Trophoblast cell (in vitro differentiated cells and primary cell): ENCODE data around the gene ZNF821.

ENCODE experiments used
- DNase-seq, 2 donors: peaks; one replicate each; pipeline ENCODE4 v3.0.0-alpha.2; 2016
- H2AFZ ChIP-seq: 2 replicates; pipeline ENCODE4 v1.6.1; 2013; ENCODE audit warnings: low read length, moderate library complexity, mild to moderate bottlenecking; ENCODE audit not compliant: insufficient read depth, poor library complexity
- H2AK5ac ChIP-seq: 2 replicates; pipeline ENCODE4 v1.6.1; 2013; ENCODE audit warnings: mild to moderate bottlenecking, low read length
- H2BK120ac ChIP-seq: 2 replicates; pipeline ENCODE4 v1.6.1; 2013; ENCODE audit warnings: low read length, mild to moderate bottlenecking, moderate library complexity; ENCODE audit not compliant: insufficient read depth, poor library complexity
- H2BK12ac ChIP-seq: 2 replicates; pipeline ENCODE4 v1.6.1; 2013; ENCODE audit warnings: mild to moderate bottlenecking, low read length, moderate library complexity
- H2BK5ac ChIP-seq: 2 replicates; pipeline ENCODE4 v1.6.1; 2013; ENCODE audit warnings: low read length, low read depth, moderate library complexity, mild to moderate bottlenecking; ENCODE audit not compliant: poor library complexity
- H3K14ac ChIP-seq: 2 replicates; pipeline ENCODE4 v1.6.1; 2013; ENCODE audit warnings: mild to moderate bottlenecking, low read length
- H3K18ac ChIP-seq: 2 replicates; pipeline ENCODE4 v1.6.1; 2013; ENCODE audit warnings: mild to moderate bottlenecking, low read length
- H3K23ac ChIP-seq: 2 replicates; pipeline ENCODE4 v1.6.1; 2013; ENCODE audit warnings: low read length
- H3K27ac ChIP-seq: 2 replicates; pipeline ENCODE4 v1.5.1; 2013; ENCODE audit warnings: low read depth, mild to moderate bottlenecking, inconsistent platforms, low read length, moderate library complexity
- H3K27me3 ChIP-seq: 2 replicates; pipeline ENCODE4 v1.6.1; 2013; ENCODE audit warnings: inconsistent platforms, mild to moderate bottlenecking, low read length, moderate library complexity; ENCODE audit not compliant: insufficient read depth
- H3K36me3 ChIP-seq, 2 experiments: 1 replicate in 1 of 2; 2 replicates in 1 of 2; pipeline ENCODE4 v1.6.1; 2013; ENCODE audit warnings: low read length in 2 of 2, mild to moderate bottlenecking in 2 of 2, moderate library complexity in 1 of 2; ENCODE audit not compliant: insufficient read depth in 2 of 2, control insufficient read depth in 1 of 2
- H3K4ac ChIP-seq: 2 replicates; pipeline ENCODE4 v1.6.1; 2013; ENCODE audit warnings: low read depth, mild to moderate bottlenecking, low read length, moderate library complexity
- H3K4me1 ChIP-seq, 2 experiments: 1 replicate in 1 of 2; 2 replicates in 1 of 2; pipeline ENCODE4 v1.6.1; 2013; ENCODE audit warnings: low read length in 2 of 2, mild to moderate bottlenecking in 2 of 2, moderate library complexity in 1 of 2; ENCODE audit not compliant: insufficient read depth in 2 of 2, control insufficient read depth in 1 of 2
- H3K4me2 ChIP-seq: 2 replicates; pipeline ENCODE4 v1.6.1; 2013; ENCODE audit warnings: inconsistent platforms, mild to moderate bottlenecking, low read length, moderate library complexity
- H3K4me3 ChIP-seq: 2 replicates; pipeline ENCODE4 v1.5.1; 2013; ENCODE audit warnings: mild to moderate bottlenecking, low read depth, low read length, inconsistent platforms
- H3K79me1 ChIP-seq: one replicate; pipeline ENCODE4 v1.6.1; 2013; ENCODE audit warnings: low read length
- H3K79me2 ChIP-seq: 2 replicates; pipeline ENCODE4 v1.6.1; 2013; ENCODE audit warnings: low read length, mild to moderate bottlenecking; ENCODE audit not compliant: control insufficient read depth, insufficient read depth, poor library complexity
- H3K9ac ChIP-seq: 2 replicates; pipeline ENCODE4 v1.6.1; 2013; ENCODE audit warnings: mild to moderate bottlenecking, low read length
- H3K9me3 ChIP-seq: 2 replicates; pipeline ENCODE4 v1.6.1; 2013; ENCODE audit warnings: low read depth, mild to moderate bottlenecking, control low read depth, inconsistent platforms, low read length; ENCODE audit not compliant: insufficient read depth
- H4K12ac ChIP-seq: 2 replicates; pipeline ENCODE4 v1.6.1; 2013; ENCODE audit warnings: low read depth, mild to moderate bottlenecking, low read length, moderate library complexity
- H4K8ac ChIP-seq: 2 replicates; pipeline ENCODE4 v1.6.1; 2013; ENCODE audit warnings: low read depth, mild to moderate bottlenecking, low read length, moderate library complexity
- H4K91ac ChIP-seq: one replicate; pipeline ENCODE4 v1.6.1; 2013; ENCODE audit warnings: low read depth, mild to moderate bottlenecking, low read length, moderate library complexity
- WGBS: extraction: QIAGEN DNeasy Blood & Tissue Kit; methylation state at CpG from one replicate; pipeline ENCODE4 v1.1.7; 2013; ENCODE audit warnings: missing lambda C conversion rate; ENCODE audit not compliant: insufficient read length, insufficient coverage; ENCODE audit errors: extremely low coverage; 5-methylcytosine and 5-hydroxymethylcytosine counted together

ZNF821 gene

DNA sequence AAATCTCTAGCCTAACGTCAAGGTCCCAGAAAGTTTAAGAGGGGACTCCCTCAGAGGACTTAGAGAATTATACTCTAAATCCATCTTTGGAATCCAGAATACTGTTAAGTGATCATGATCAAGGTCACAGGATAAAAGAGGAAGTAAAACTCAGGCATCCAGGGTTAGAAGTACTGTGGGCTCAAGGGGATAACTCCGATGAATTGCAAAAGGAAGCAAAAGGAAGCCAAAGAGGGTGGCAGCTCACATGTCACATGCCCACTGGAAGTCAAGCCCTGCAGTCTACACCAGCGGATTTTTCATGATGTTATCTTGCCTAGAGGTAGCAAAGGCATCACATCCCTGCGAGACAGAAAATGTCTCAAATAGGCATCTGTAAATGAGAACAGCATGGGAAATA lies 3.8 kb downstream of the ZNF821 start:
- Histone ChIP-seq H2BK120ac (no peak overlapping the region), H2BK5ac (no peak overlapping the region), H3K4me2 (no peak overlapping the region), H3K4me1 (peaks cover 3 to 4% of the 10 kb centered on the region in 2 experiments), H3K79me1 (peaks cover 8% of the 10 kb centered on the region), H2AFZ (no peak overlapping the region), H3K4ac (no peak overlapping the region), H4K91ac (no peak overlapping the region), H4K8ac (no peak overlapping the region), H3K4me3 (no peak overlapping the region), H3K79me2 (peaks cover 7% of the 10 kb centered on the region), H4K12ac (no peak overlapping the region), H2AK5ac (no peak overlapping the region), H3K36me3 (peaks cover 20 to 32% of the 10 kb centered on the region in 2 experiments), H3K9ac (no peak overlapping the region), H3K14ac (no peak overlapping the region), H2BK12ac (no peak overlapping the region), H3K9me3 (no peaks in the 10 kb centered on the region), H3K23ac (no peak overlapping the region), H3K27me3 (no peaks in the 10 kb centered on the region), H3K27ac (no peak overlapping the region), H3K18ac (no peak overlapping the region)
- no CpG with 5 or more reads among the region's 4 CpGs for WGBS
- peak in 1 of 2 donors; percentile 8 for DNase-seq

DNA sequence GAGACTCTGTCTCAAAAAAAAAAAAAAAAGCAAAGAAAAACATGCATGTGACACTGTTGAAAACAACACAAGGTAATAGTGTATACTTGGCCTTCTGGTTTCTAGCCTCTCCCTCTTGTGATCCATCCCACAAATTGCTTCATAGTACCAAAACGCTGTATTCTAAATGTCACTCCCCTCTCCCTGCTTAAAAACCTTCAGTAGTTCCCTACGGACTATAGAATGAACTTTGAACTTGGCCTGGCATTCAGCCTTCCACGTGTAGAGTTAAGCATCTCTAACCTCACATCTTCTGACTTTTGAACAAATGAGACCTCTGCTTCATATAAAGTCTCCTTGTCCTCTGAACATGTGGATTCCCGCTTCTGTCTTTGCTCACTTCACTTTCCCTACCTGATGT lies 5.1 kb downstream of the ZNF821 start:
- Histone ChIP-seq H3K79me1 (peaks cover 4% of the 10 kb centered on the region), H4K8ac (no peak overlapping the region), H4K91ac (no peak overlapping the region), H2BK120ac (no peak overlapping the region), H3K14ac (no peak overlapping the region), H3K36me3 (peaks cover 20 to 34% of the 10 kb centered on the region in 2 experiments), H3K27ac (no peak overlapping the region), H3K27me3 (no peaks in the 10 kb centered on the region), H3K23ac (no peak overlapping the region), H3K79me2 (peaks cover 4% of the 10 kb centered on the region), H3K4me3 (no peak overlapping the region), H2BK12ac (no peak overlapping the region), H3K9me3 (no peaks in the 10 kb centered on the region), H2AFZ (no peak overlapping the region), H3K4me1 (peaks cover 3 to 4% of the 10 kb centered on the region in 2 experiments), H3K9ac (no peak overlapping the region), H3K4me2 (no peak overlapping the region), H4K12ac (no peak overlapping the region), H3K4ac (no peak overlapping the region), H3K18ac (no peak overlapping the region), H2AK5ac (no peak overlapping the region), H2BK5ac (no peak overlapping the region)
- no CpG with 5 or more reads among the region's 4 CpGs for WGBS
- no peak for DNase-seq

DNA sequence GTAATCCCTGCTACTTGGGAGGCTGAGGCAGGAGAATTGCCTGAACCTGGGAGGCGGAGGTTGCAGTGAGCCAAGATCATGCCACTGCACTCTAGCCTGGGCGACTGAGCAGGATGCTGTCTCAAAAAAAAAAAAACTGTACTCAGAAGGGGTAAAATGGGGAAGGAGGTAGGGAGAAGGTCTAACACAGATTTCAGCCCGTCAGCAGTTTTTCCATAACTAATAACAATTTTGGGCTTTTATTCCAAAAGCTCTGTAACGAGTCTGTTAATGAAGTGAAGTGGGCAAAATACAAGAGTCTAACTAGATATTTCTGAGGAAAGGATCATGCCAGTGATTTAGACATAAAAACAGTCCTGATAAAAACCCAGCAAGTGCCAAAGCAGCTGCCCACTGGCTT lies 10.8 kb downstream of the ZNF821 start:
- Histone ChIP-seq H4K8ac (no peak overlapping the region), H3K4me1 (no peaks in the 10 kb centered on the region), H2BK120ac (no peak overlapping the region), H3K23ac (no peak overlapping the region), H3K27me3 (no peaks in the 10 kb centered on the region), H2BK12ac (no peak overlapping the region), H3K14ac (no peak overlapping the region), H2BK5ac (no peak overlapping the region), H2AK5ac (no peak overlapping the region), H3K79me2 (no peaks in the 10 kb centered on the region), H3K9ac (no peak overlapping the region), H3K27ac (no peak overlapping the region), H3K36me3 (peaks cover 16 to 21% of the 10 kb centered on the region in 2 experiments), H3K4ac (no peak overlapping the region), H4K91ac (no peak overlapping the region), H3K9me3 (no peaks in the 10 kb centered on the region), H4K12ac (no peak overlapping the region), H3K79me1 (no peaks in the 10 kb centered on the region), H2AFZ (no peak overlapping the region), H3K18ac (no peak overlapping the region), H3K4me3 (no peak overlapping the region), H3K4me2 (no peak overlapping the region)
- no peak for DNase-seq
- no CpG with 5 or more reads among the region's 4 CpGs for WGBS

DNA sequence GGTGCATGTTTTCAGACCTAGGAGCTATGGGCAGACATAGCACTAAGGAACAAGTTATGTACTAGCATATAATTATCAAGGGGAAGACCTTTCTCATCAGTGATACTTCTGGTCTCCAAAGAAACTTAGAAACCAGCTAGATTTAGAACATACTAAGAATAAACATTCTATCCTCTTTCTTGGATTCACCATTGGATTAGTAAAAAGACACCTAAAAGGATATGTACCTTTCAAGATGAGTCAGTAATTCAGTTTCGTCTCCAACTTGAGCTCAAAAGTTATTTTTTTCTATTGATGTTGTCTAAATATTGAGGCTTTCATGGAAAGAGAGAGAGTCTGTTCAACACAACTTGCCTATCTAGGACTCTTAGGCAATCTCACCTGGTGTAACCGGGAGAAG lies 13.2 kb downstream of the ZNF821 start:
- H3K4me1 ChIP-seq, result no peaks in the 10 kb centered on the region
- no peak overlapping the region for H4K91ac ChIP-seq
- no CpG with 5 or more reads among the region's 2 CpGs for WGBS
- no peak overlapping the region for H2BK12ac ChIP-seq
- no peak overlapping the region for H3K4me2 ChIP-seq
- no peaks in the 10 kb centered on the region for H3K27me3 ChIP-seq
- H3K14ac ChIP-seq, result no peak overlapping the region
- no peaks in the 10 kb centered on the region for H3K79me1 ChIP-seq
- no peak overlapping the region for H2BK120ac ChIP-seq
- H3K23ac ChIP-seq, result no peak overlapping the region
- H2AFZ ChIP-seq, result no peak overlapping the region
- no peak overlapping the region for H3K9ac ChIP-seq
- H3K4me3 ChIP-seq, result no peak overlapping the region
- H3K36me3 ChIP-seq, result peaks cover 8 to 15% of the 10 kb centered on the region in 2 experiments
- no peak overlapping the region for H3K27ac ChIP-seq
- no peak overlapping the region for H2BK5ac ChIP-seq
- no peak for DNase-seq
- H3K9me3 ChIP-seq, result no peaks in the 10 kb centered on the region
- H3K18ac ChIP-seq, result no peak overlapping the region
- H4K8ac ChIP-seq, result no peak overlapping the region
- no peak overlapping the region for H3K4ac ChIP-seq
- H4K12ac ChIP-seq, result no peak overlapping the region
- H2AK5ac ChIP-seq, result no peak overlapping the region
- H3K79me2 ChIP-seq, result no peaks in the 10 kb centered on the region
